SK-N-SH treated with all-trans-retinoic acid at 6 μM for 48 hours (cell line): ENCODE results near the gene ENDOV.

Experiments used
- ATAC-seq: fragments of 200-7000 bp; cut with Tn5 transposase; 3 replicates; pipeline ENCODE4 v1.9.1; 2020; ENCODE audit warnings: mild to moderate bottlenecking, moderate library complexity
- ARNTL ChIP-seq: fragments of 450-650 bp; formaldehyde crosslinking; IDR thresholded peaks from 2 replicates; pipeline ENCODE4 v1.5.0; 2020; ENCODE audit warnings: low read depth, mild to moderate bottlenecking, moderate library complexity, borderline replicate concordance
- BACH2 ChIP-seq: fragments of 250-450 bp; sonication (Bioruptor Pico); IDR thresholded peaks from 2 replicates; pipeline ENCODE4 v1.9.0; 2021; ENCODE audit warnings: mild to moderate bottlenecking, borderline replicate concordance
- CREB5 ChIP-seq: fragments of 250-450 bp; sonication (Bioruptor Pico); IDR thresholded peaks from 2 replicates; pipeline ENCODE4 v1.5.1; 2020; ENCODE audit warnings: low read depth, mild to moderate bottlenecking, moderate library complexity
- ESRRG ChIP-seq: fragments of 250-450 bp; sonication (Bioruptor Pico); IDR thresholded peaks from 2 replicates; pipeline ENCODE4 v1.6.1; 2021; ENCODE audit warnings: mild to moderate bottlenecking
- GLIS3 ChIP-seq: fragments of 250-450 bp; sonication (Bioruptor Pico); IDR thresholded peaks from 2 replicates; pipeline ENCODE4 v1.5.0; 2020; ENCODE audit warnings: mild to moderate bottlenecking, moderate library complexity
- ISL1 ChIP-seq: fragments of 250-450 bp; sonication (Bioruptor Pico); IDR thresholded peaks from 2 replicates; pipeline ENCODE4 v2.1.2; 2022; ENCODE audit warnings: mild to moderate bottlenecking, moderate library complexity
- OSR1 ChIP-seq: fragments of 250-450 bp; sonication (Bioruptor Pico); IDR thresholded peaks from 2 replicates; pipeline ENCODE4 v1.8.0; 2022; ENCODE audit warnings: moderate library complexity, mild to moderate bottlenecking, inconsistent platforms
- PATZ1 ChIP-seq: fragments of 250-450 bp; sonication (Bioruptor Pico); IDR thresholded peaks from 2 replicates; pipeline ENCODE4 v1.8.0; 2020; ENCODE audit warnings: mild to moderate bottlenecking, moderate library complexity, borderline replicate concordance
- POU6F1 ChIP-seq: fragments of 250-450 bp; sonication (Bioruptor Pico); IDR thresholded peaks from 2 replicates; pipeline ENCODE4 v1.8.0; 2021; ENCODE audit warnings: low read depth, mild to moderate bottlenecking, moderate library complexity, borderline replicate concordance
- PPARA ChIP-seq: fragments of 250-450 bp; sonication (Bioruptor Pico); IDR thresholded peaks from 2 replicates; pipeline ENCODE4 v1.5.0; 2020; ENCODE audit warnings: mild to moderate bottlenecking, borderline replicate concordance
- RARB ChIP-seq: fragments of 250-450 bp; sonication (Bioruptor Pico); IDR thresholded peaks from 2 replicates; pipeline ENCODE4 v1.8.0; 2021; ENCODE audit warnings: mild to moderate bottlenecking, moderate library complexity
- SNAI2 ChIP-seq: fragments of 250-450 bp; sonication (Bioruptor Pico); IDR thresholded peaks from 2 replicates; pipeline ENCODE4 v1.5.0; 2020; ENCODE audit warnings: mild to moderate bottlenecking, moderate library complexity
- TCF4 ChIP-seq: fragments of 250-450 bp; sonication (Bioruptor Pico); IDR thresholded peaks from 2 replicates; pipeline ENCODE4 v1.8.0; 2021; ENCODE audit warnings: mild to moderate bottlenecking, moderate library complexity, borderline replicate concordance
- TOX ChIP-seq: fragments of 250-450 bp; sonication (Bioruptor Pico); IDR thresholded peaks from 2 replicates; pipeline ENCODE4 v1.8.0; 2021; ENCODE audit warnings: mild to moderate bottlenecking, moderate library complexity, borderline replicate concordance
- ZC3H10 ChIP-seq: fragments of 250-450 bp; sonication (Bioruptor Pico); IDR thresholded peaks from 2 replicates; pipeline ENCODE4 v1.5.1; 2021; ENCODE audit warnings: mild to moderate bottlenecking, moderate library complexity
- ZNF70 ChIP-seq: fragments of 450-650 bp; formaldehyde crosslinking; IDR thresholded peaks from 2 replicates; pipeline ENCODE4 v1.5.0; 2020; ENCODE audit warnings: mild to moderate bottlenecking, moderate library complexity
- ZNF8 ChIP-seq: fragments of 450-650 bp; formaldehyde crosslinking; IDR thresholded peaks from 2 replicates; pipeline ENCODE4 v1.5.0; 2020; ENCODE audit warnings: mild to moderate bottlenecking, moderate library complexity
- TF ChIP-seq, protein P1 (sequence below): fragments of 250-450 bp; sonication (Bioruptor Pico); IDR thresholded peaks from 2 replicates; pipeline ENCODE4 v1.5.1; 2021; ENCODE audit warnings: mild to moderate bottlenecking, moderate library complexity
- TF ChIP-seq, protein P2 (sequence below): fragments of 250-450 bp; sonication (Bioruptor Pico); IDR thresholded peaks from 2 replicates; pipeline ENCODE4 v1.5.0; 2020; ENCODE audit warnings: mild to moderate bottlenecking, moderate library complexity

The ENDOV gene

DNA sequence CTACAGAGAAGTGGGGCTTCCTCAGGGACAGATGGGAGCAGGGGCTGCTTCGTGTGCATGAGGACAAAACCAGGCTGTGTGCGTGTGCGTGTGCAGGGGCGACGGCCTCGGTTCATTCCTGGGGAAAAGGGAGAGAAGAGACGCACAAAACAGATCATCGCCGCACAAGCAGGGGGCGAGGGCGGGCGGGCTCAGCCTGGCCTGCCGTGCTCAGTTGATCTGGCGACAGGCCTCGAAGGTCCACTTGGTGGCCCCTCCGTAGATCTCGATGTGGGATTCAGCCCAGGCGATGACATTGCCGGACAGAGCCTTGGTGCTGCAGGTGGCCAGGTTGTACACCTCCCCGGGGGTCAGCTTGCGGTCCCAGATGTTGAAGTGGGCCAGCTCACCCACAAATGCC, 55.6 kb downstream of the ENDOV start:
- TF ChIP-seq ARNTL = no peak
- TF ChIP-seq CREB5 = no peak
- no peak for TF ChIP-seq ZNF8
- TF ChIP-seq OSR1 (CRISPR knock-in tag) = no peak
- no peak for TF ChIP-seq PPARA (CRISPR knock-in tag)
- TF ChIP-seq ESRRG (CRISPR knock-in tag) = no peak
- TF ChIP-seq BACH2 (CRISPR knock-in tag) = no peak
- TF ChIP-seq SNAI2 (CRISPR knock-in tag) = no peak
- no peak for TF ChIP-seq TCF4 (CRISPR knock-in tag)
- TF ChIP-seq, protein P1, sequence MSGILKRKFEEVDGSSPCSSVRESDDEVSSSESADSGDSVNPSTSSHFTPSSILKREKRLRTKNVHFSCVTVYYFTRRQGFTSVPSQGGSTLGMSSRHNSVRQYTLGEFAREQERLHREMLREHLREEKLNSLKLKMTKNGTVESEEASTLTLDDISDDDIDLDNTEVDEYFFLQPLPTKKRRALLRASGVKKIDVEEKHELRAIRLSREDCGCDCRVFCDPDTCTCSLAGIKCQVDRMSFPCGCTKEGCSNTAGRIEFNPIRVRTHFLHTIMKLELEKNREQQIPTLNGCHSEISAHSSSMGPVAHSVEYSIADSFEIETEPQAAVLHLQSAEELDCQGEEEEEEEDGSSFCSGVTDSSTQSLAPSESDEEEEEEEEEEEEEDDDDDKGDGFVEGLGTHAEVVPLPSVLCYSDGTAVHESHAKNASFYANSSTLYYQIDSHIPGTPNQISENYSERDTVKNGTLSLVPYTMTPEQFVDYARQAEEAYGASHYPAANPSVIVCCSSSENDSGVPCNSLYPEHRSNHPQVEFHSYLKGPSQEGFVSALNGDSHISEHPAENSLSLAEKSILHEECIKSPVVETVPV = no peak
- no peak for TF ChIP-seq PATZ1 (CRISPR knock-in tag)
- no peak for TF ChIP-seq GLIS3 (CRISPR knock-in tag)
- TF ChIP-seq, protein P2, sequence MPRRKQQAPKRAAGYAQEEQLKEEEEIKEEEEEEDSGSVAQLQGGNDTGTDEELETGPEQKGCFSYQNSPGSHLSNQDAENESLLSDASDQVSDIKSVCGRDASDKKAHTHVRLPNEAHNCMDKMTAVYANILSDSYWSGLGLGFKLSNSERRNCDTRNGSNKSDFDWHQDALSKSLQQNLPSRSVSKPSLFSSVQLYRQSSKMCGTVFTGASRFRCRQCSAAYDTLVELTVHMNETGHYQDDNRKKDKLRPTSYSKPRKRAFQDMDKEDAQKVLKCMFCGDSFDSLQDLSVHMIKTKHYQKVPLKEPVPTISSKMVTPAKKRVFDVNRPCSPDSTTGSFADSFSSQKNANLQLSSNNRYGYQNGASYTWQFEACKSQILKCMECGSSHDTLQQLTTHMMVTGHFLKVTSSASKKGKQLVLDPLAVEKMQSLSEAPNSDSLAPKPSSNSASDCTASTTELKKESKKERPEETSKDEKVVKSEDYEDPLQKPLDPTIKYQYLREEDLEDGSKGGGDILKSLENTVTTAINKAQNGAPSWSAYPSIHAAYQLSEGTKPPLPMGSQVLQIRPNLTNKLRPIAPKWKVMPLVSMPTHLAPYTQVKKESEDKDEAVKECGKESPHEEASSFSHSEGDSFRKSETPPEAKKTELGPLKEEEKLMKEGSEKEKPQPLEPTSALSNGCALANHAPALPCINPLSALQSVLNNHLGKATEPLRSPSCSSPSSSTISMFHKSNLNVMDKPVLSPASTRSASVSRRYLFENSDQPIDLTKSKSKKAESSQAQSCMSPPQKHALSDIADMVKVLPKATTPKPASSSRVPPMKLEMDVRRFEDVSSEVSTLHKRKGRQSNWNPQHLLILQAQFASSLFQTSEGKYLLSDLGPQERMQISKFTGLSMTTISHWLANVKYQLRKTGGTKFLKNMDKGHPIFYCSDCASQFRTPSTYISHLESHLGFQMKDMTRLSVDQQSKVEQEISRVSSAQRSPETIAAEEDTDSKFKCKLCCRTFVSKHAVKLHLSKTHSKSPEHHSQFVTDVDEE (CRISPR knock-in tag) = no peak
- TF ChIP-seq RARB (CRISPR knock-in tag) = no peak
- TF ChIP-seq ZC3H10 = no peak
- no peak for TF ChIP-seq ISL1
- no peak for TF ChIP-seq ZNF70 (CRISPR knock-in tag)
- no peak for ATAC-seq

GRCh38 chr17:80471922-80472321, 57.0 kb downstream of the ENDOV start:
- ATAC-seq = no peak
- TF ChIP-seq ZNF8 (no peak), TCF4 (CRISPR knock-in tag) (no peak), TOX (CRISPR knock-in tag) (no peak), PPARA (CRISPR knock-in tag) (no peak), POU6F1 (CRISPR knock-in tag) (no peak), ZNF70 (CRISPR knock-in tag) (no peak), GLIS3 (CRISPR knock-in tag) (no peak)
- TF ChIP-seq, protein P2 (CRISPR knock-in tag) = no peak
